ENCODE results near the gene ROBO1.

DNA sequence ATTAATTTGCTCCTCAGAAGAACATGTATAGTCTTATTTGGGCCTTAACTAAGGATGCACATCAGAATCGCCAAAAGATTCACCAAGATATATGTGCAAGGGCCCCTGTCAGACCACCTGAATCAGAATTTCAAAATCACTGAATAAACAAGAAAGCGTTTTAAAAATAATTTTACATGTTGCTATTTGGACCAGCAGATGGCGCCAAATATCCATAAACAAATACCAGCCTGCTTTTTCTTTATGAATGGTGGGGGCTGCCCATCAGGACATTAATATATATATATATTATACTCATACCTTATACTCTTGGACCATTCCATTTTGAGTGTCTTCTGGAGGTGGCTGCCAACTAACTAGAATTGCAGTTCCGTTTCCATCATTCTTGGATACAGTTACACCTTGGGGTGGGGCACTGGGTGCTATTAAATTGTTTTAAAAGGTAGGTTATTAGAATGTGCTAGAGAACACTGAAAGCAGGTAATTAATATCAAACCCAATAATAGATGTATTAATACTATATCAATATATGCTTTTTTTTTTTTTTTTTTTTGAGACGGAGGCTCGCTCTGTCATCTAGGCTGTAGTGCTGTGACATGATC, 1108.3 kb downstream of the ROBO1 start:
- TF ChIP-seq CTCF (IDR thresholded peaks at IDR 0.05) (peak; percentile 23 to 70 (median 56)), POLR2A (IDR thresholded peaks at IDR 0.05) (no peak)

Measured in thyroid gland (tissue), 4 donors.